ENCODE results near the gene LAIR2.

Gene LAIR2

DNA sequence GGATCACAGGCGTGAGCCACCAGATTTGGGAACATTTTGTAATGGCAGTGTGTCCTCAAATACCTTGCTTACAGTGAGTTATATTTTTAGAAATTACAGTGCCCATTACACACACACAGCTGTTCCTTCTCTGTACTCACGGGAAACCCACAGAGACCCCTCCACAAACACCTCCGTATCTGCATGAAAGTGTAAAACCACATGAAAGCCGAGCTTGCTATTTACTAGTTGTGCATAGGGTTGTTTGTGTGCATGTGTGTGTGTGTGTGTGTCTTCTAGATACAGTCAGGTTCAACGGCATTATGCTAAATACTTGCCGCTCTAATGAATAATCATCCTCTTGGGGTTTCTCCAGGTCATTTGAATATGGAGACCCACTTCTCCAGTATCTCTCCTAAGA is 48.7 kb downstream of the LAIR2 start:
- Histone ChIP-seq H3K4me1 (ENCODE audit: control insufficient read depth in 1 of 2, insufficient read depth in 1 of 2, low read depth in 1 of 2, low read length in 1 of 2) (peaks cover 0 to 4% of the 10 kb centered on the region in 2 experiments), H3K27ac (no peak overlapping the region), H3K27me3 (peaks cover 21% of the 10 kb centered on the region), H3K36me3 (no peaks in the 10 kb centered on the region), H3K9me3 (no peaks in the 10 kb centered on the region), H3K4me3 (ENCODE audit: low read depth in 1 of 2, low read length in 1 of 2) (no peak overlapping the region)
- TF ChIP-seq, protein P1, sequence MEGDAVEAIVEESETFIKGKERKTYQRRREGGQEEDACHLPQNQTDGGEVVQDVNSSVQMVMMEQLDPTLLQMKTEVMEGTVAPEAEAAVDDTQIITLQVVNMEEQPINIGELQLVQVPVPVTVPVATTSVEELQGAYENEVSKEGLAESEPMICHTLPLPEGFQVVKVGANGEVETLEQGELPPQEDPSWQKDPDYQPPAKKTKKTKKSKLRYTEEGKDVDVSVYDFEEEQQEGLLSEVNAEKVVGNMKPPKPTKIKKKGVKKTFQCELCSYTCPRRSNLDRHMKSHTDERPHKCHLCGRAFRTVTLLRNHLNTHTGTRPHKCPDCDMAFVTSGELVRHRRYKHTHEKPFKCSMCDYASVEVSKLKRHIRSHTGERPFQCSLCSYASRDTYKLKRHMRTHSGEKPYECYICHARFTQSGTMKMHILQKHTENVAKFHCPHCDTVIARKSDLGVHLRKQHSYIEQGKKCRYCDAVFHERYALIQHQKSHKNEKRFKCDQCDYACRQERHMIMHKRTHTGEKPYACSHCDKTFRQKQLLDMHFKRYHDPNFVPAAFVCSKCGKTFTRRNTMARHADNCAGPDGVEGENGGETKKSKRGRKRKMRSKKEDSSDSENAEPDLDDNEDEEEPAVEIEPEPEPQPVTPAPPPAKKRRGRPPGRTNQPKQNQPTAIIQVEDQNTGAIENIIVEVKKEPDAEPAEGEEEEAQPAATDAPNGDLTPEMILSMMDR (IDR thresholded peaks at IDR 0.05) = no peak

DNA sequence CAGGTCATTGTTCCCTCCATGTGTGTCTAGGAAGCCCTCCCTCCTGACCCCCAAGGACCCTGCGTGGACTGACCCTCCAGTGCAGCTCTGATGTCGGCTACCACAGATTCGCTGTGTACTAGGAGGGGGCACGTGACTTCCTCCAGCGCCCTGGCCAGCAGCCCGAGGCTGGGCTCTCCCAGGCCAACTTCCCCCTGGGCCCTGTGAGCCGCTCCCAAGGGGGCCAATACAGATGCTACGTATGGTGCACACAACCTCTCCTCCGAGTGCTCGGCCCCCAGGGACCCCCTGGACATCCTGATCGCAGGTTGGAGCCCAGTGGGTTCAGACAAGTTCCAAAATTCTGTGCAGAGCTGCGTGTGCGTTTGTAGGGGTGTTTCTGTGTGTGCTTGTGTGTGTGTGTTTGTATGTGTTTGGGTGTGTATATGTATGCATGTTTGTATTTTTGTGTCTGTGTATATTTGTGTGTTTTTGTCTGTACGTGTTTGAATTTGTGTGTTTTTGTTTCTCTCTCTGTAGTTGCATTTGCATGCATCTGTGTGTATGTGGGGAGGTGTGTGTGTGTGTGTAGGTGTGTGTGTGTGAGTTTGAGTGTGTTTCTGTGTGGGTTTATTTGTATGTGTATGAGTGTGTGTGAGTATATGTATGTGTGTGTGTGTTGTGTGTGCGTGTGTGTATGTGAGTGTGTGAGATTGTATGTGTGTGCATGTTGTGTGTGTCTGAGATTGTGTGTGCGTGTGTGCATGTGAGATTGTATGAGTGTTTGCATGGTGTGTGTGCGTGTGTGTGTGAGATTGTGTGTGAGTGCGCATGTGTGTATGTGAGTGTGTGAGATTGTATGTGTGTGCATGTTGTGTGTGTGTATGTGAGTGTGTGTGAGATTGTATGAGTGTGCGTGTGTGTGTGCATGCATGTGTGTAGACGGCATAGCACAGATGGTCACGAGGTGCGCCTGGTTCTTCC is 49.6 kb downstream of the LAIR2 start:
- Histone ChIP-seq H3K9me3 (no peaks in the 10 kb centered on the region), H3K36me3 (no peaks in the 10 kb centered on the region), H3K4me3 (ENCODE audit: low read depth in 1 of 2, low read length in 1 of 2) (no peak overlapping the region), H3K4me1 (ENCODE audit: control insufficient read depth in 1 of 2, insufficient read depth in 1 of 2, low read depth in 1 of 2, low read length in 1 of 2) (peaks cover 0 to 4% of the 10 kb centered on the region in 2 experiments), H3K27me3 (peaks cover 14% of the 10 kb centered on the region), H3K27ac (no peak overlapping the region)
- TF ChIP-seq, protein P1 (IDR thresholded peaks at IDR 0.05) = no peak

DNA sequence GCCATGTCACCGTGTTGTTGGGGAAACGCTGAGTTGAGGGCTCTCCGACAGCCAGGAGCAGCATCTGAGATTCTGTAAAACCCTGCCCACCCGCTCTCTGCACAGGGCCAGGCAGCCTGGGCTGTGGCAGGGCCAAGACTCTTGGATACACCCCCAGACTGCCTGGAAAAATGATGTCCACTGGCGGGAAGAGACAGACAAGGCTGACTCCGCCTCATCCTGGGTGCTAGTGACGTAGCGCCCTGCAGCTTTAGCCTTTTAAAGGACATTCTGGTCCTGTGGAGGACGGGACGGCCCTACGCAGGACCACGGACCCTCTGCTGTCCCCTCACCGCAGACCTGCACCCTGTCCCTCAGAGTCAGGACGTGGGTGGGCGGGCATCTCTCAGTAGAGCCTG is 50.3 kb downstream of the LAIR2 start:
- Histone ChIP-seq H3K4me3 (ENCODE audit: low read depth in 1 of 2, low read length in 1 of 2) (no peak overlapping the region), H3K9me3 (no peaks in the 10 kb centered on the region), H3K4me1 (ENCODE audit: control insufficient read depth in 1 of 2, insufficient read depth in 1 of 2, low read depth in 1 of 2, low read length in 1 of 2) (peaks cover 0 to 4% of the 10 kb centered on the region in 2 experiments), H3K36me3 (no peaks in the 10 kb centered on the region), H3K27ac (no peak overlapping the region), H3K27me3 (peaks cover 14% of the 10 kb centered on the region)
- TF ChIP-seq, protein P1 (IDR thresholded peaks at IDR 0.05) = no peak

DNA sequence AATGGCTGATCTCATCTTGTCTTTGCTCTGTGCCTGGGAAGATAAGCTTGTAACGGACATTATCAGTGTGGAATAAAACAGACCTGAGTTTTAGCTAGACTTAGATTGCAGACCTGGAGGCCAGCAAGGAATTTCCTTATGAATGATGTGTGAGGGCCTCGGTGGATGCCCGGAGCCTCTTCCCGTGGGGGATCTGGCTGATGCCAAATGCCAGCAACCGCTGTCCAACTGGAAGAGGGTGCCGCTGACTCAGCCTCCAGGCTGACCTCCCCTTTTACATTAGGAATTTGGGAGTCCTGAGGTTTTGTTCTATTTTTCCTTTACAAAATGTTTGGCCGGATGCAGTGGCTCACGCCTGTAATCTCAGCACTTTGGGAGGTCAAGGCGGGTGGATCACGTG is 51.4 kb downstream of the LAIR2 start:
- no peak overlapping the region for H3K27ac ChIP-seq
- peaks cover 0 to 4% of the 10 kb centered on the region in 2 experiments for H3K4me1 ChIP-seq (ENCODE audit: control insufficient read depth in 1 of 2, insufficient read depth in 1 of 2, low read depth in 1 of 2, low read length in 1 of 2)
- H3K27me3 ChIP-seq = peaks cover 14% of the 10 kb centered on the region
- TF ChIP-seq, protein P1 (IDR thresholded peaks at IDR 0.05) = no peak
- no peaks in the 10 kb centered on the region for H3K9me3 ChIP-seq
- H3K4me3 ChIP-seq (ENCODE audit: low read depth in 1 of 2, low read length in 1 of 2) = no peak overlapping the region
- no peaks in the 10 kb centered on the region for H3K36me3 ChIP-seq

DNA sequence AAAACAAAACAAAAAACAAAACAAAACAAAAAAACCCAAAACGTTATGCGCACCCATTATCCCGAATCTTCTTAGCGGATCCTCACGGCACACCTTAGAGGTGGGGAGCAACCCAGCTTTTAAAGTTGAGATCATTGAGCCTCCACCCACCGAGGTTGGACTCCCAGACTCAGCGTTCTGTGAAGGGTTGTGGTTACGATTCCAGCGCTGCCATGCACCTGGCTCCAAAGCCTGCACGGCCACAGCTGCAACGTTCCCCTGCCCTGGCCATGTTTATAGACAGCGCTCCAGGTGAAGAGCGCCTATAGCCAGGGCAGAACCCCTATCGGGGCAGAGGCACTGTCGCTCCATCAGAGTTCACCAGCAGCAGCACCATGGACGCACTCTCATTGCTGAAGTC is 52.3 kb downstream of the LAIR2 start:
- H3K36me3 ChIP-seq = no peaks in the 10 kb centered on the region
- H3K9me3 ChIP-seq = no peaks in the 10 kb centered on the region
- peaks cover 14% of the 10 kb centered on the region for H3K27me3 ChIP-seq
- no peak overlapping the region for H3K27ac ChIP-seq
- H3K4me1 ChIP-seq (ENCODE audit: control insufficient read depth in 1 of 2, insufficient read depth in 1 of 2, low read depth in 1 of 2, low read length in 1 of 2) = peaks cover 0 to 4% of the 10 kb centered on the region in 2 experiments
- H3K4me3 ChIP-seq (ENCODE audit: low read depth in 1 of 2, low read length in 1 of 2) = no peak overlapping the region
- TF ChIP-seq, protein P1 (IDR thresholded peaks at IDR 0.05) = no peak

Measured in neutrophil (primary cell).